SW 1271 (cell line): Measurements from ENCODE around the gene RGS3.

Experiments used
- DNase-seq, 2 experiments: peaks; one replicate each; lab custom pipeline; 2025; lab: John Stamatoyannopoulos, UW

Gene RGS3

DNA sequence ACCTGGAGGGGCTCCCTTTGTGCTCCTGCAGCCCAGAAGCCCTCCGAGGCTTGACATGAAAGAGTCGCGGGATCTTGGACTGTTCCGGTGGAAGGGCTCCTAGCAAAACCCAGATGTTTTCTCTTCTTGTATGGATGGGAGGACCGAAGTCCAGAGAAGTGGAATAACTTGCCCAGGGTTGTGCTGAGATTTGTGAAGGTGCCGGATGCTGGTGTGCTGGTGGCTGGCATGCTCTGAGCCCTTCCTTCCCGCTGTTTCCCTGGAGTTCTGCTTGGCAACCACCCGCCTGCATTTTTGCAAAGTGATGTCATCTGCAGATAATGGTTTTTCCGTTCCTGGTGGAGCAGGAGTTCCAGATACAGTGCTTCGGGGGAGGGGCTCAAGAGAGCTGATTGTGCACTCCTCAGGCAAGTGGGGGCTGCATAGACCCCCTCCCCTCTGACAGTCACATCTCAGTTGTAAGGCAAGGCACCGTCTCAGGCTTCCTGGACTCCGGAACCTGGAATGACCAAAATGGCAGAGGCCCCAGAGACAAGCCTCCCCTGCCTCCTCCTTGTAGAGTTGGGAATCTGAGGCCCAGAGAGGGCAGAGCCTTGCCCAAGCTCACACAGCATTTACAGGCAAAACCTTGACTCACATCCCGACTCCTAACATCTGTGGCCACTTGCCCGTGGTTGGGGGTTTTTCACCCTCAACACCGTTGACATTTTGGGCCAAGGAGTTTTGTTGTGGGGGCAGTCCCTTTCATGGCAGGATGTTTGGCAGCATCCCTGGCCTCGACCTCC, 157.0 kb downstream of the RGS3 start:
- peak; percentile 81 to 95 for DNase-seq

GRCh38 chr9:113621309-113621791, 157.8 kb downstream of the RGS3 start:
- DNase-seq, result no peak

DNA sequence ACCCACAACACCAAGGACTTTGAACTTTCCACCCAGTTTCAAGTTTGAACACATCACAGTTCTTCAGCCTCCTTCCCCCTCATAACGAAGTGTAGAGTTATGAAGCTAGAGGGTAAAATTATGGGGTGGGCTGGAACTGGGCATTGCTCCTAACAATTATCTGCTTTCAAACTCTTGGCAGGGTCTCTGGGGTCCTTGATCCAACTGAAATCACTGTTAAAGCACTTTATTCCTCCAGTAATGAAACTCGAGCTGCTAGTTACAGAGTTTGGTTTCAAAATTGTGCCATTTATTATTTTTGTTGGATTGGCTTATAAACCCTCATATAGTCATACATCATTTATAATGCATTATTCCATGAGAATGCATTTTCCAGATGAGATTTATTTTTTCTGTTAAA, 158.5 kb downstream of the RGS3 start:
- DNase-seq, result no peak

DNA sequence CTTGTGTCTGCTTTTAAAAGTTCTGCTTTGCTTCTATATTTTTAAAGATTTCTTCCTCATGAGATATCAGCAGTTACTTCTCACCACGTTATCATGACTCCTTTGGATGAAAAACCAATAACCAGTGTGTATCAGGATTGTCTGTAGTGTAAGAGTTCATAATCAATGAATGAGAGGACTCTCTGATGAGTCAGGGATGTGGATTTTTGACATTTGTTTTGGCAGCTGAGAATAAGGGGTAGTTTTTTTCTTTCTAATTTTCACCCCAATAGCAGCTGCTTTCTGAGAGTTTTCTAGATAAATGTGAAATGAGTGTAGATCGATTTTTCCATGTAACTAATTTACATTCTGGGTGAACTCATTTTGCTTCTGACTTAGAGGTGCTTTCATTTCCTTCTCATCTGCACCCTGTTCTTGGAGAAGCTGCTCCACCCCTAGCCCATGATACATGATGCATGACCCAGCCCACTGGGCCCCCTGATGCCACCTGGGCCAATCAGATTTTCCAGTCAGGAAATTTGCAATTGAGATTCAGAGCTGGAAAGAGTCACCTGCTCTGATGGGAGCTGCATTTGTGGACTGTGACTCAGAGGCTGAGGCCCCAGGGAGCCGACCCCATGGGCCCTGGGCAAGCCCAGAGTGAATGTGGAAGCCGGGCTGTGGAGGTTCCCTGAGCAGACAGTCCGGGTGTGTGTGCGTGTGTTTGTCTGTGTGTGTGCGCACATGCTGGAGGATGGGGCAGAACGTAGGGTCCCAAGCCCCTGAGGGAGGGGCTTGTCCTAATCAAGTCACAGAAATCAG, 159.3 kb downstream of the RGS3 start:
- peak in 1 of 2 experiments; percentile 73 for DNase-seq

- DNase-seq, result no peak
Measured at GRCh38 chr9:113623851-113624485, 160.4 kb downstream of the RGS3 start.

- DNase-seq, result no peak
Measured at GRCh38 chr9:113624721-113625120, 161.2 kb downstream of the RGS3 start.

- no peak for DNase-seq
Measured at GRCh38 chr9:113625486-113625885, 162.0 kb downstream of the RGS3 start.

DNA sequence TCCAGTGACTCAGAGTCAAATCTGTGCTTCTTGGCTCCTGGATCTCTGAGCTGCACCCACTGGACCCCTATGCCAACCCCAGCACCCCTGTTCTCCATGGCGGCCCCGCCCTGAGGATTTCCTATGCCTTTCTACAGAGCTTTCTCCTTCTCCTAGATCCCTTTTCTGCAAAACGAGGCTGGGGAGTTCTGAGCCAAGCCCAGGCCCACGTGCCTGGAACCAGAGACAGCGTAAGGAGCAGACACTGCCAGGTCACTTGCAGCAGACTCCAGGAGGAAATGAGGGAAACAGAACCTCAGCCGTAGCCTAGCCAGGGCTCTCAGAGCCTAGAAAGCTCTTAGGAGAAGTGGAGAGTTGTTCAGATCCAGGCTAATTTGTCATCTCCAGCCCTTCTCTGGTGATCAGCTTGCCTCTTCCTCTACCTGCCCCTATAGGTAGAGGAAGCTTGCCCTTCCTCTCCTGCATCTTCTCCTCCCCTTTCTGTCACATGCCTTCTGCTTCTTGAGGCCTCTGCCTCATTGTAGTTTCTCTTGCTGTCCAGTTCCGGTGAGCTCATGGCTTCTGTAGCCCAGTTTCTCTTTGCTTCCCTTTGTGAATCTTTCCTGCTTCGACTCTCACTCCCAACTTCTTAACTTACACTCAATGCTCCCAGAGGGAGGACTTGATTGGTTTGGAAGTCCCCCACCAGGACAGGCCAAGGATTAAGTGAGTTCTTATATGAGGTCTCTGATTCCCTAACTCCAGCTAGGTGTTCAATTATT, 163.4 kb downstream of the RGS3 start:
- no peak for DNase-seq

GRCh38 chr9:113628621-113629020, 165.1 kb downstream of the RGS3 start:
- no peak for DNase-seq

- no peak for DNase-seq
Measured at GRCh38 chr9:113630386-113631136, 167.0 kb downstream of the RGS3 start.

DNA sequence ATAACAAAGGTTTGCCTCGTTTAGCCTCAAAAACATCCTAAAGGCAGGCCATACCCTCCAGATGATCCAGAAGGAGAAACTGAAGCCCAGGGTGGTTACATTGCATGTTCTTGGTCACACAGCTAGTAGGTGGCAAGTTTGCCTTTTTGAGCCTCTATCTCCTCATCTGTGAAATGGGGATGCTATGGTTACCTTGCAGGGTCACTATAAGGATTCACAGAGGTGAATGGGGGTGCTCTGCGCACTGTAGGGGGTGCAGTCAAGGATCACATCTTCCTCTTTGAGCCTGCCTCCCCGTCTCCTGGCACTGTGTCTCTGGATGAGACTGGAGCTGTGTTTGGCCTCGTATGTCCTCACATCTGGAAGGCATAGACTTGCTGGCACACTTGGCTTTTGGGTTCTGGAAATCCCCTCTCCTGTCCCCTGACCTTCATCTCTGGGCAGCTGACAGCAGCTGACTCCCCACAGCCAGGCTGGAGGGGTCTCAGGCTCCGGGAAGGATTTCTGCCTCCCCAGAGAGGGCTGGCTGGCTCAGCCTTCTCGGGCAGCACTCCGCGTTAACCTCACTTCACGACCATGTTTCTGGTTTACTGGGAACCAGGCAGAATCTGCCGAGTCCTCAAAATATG, 167.7 kb downstream of the RGS3 start:
- no peak for DNase-seq

- no peak for DNase-seq
Measured at GRCh38 chr9:113631871-113632665, 168.5 kb downstream of the RGS3 start.

DNA sequence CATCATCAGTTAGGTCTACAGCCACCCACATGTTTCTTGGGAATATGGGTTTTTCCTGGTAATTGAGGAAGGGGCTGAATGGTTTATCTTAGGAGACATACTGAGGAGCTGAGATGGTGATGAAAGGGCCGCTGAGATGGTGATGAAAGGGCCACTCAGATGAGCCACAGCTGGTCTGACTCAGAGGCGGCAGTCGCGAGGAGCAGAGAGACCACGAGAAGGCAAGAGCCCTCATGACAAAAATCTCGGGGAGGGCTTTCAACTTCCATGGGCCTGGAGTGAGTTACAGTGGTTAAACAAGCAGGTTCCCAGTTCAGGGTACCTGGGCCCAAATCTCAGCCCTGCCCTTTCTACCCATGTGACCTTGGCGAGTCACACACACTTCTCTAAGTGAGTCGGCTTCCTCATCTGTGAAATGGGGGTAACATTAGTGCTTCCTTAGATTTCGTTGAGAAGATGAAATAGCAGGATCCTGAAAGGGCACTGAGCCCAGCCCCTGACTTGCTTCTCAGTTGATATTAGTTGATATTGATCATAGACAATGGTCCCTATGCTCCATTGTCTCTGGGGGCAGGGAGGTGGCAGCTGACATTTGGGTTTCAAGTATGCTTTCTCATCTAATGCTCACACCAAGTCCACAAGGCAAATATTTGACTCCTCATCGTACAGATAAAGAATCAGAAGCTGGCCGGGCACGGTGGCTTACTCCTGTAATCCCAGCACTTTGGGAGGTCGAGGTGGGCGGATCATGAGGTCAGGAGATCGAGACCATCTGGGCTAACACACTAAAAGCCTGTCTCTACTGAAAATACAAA, 169.5 kb downstream of the RGS3 start:
- no peak for DNase-seq

DNA sequence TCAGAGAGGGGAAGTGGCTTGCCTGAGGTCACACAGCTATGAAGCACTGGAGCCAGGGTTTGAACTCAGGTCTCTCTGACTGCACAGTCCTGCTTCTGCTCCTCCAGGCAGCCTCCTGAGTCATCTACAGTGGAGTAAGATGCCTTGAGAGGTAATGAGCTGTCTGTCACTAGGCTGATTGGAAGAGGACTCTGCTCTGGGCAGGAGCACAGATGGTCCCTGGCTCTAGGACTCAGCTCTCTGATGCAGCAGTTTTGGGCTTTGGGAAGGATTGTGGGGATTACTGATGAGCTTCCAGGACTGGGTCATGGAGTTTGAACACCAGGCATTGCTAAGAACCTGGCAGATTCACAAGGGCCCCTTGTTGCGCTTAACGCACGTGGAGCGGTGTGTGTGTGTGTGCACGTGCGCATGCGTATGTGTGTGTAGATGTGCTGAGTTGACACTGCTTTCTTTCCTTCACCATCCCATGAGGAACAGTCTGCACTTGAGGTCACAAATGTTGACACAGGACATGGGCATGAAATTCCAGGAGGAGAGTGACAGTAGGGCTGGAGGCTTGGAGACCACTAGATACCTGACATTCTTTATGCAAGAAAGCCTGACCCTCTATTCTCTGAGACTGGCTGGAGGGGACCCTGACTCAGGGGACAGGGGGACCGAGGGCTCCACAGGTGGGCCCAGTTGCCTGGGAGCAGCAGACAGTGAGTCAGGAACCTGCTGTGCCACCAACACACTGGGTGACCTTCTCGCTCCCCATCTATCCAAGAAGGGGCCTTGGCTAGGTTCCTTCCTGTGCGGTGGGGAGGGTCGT, 170.5 kb downstream of the RGS3 start:
- no peak for DNase-seq

DNA sequence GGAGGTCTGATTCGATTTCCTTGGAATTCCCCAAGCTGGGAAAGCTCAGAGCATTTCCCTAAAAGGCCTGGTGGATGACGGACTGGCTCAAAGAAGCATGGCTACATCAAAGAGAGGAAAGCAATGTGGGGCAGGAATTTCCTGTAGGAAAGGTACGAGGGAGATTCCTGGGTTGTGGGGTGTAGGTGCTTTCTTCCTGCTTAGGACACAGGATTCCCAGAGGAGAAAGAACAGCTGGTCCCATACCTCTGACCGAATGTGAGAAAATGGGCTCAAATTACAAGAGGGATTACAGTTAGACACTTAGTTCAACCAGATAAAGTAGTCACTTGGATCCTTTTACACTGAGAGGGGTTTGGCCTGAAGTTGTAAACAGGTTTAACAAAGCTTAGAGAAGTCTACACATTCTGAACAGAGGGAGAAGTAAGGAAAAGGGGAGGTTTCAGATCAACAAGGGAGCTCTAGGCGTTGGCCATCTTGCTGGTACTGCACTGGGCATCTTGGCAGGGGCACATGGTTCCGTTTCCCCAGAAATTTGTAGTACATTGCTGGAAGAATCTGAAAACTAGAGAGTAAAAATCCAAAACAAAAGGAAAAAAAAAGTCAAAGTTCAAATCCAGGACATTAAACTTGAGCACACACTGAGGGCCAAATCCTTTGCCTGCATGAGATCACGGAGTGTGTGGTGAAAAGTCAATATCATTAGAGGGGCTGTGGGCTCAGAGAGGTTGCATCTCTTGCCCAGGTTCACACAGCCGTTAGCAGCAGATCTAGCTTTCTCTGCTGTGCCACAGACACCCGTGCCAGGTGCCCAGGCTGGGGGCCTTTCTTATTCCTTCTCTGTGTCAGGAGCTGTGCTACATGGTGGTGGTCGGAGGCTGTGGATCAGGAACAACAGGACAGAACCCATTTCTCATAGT, 171.3 kb downstream of the RGS3 start:
- DNase-seq, result no peak

- DNase-seq, result no peak
Measured at GRCh38 chr9:113635586-113635985, 172.1 kb downstream of the RGS3 start.

DNA sequence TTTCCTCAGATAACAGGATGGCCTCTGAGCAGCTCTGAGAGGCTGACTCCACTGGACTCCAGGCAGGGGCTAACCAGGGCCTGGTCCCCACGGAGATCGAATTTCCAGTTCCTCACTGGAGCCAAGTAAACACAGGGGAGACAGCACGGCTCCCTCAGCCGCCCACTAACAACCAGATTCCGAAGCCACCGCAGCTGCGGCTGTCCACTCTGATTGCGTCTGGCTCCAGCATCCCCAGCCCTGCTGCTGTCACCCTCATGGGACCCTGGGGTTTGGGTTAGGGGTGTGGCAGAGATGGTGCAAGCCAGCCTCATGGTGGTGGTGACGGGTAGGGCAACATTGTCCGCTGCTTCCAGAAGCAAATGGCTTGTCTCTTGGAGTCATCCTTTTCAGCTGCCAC, 172.6 kb downstream of the RGS3 start:
- DNase-seq, result no peak
